CD4-positive, CD25-positive, alpha-beta regulatory T cell (primary cell): ENCODE measurements around the gene C8B. TPM values are rescaled to one million over a fixed set of nuclear protein-coding genes. Genes with fewer than 3 reads are reported as not detected.

Experiments
- ATAC-seq, 2 donors: fragments of 150-1000 bp; cut with Tn5 transposase; one replicate each; pipeline ENCODE4 v1.10.0; 2021; ENCODE audit warnings: low read depth in 2 of 2, moderate number of reproducible peaks in 2 of 2, moderate library complexity in 1 of 2
- DNase-seq, 3 donors: peaks; one replicate each; pipeline versions ENCODE4 v3.0.0 to v3.0.0-alpha.2; 2012 to 2022; ENCODE audit warnings: mixed read lengths in 1 of 3
- H3K27ac ChIP-seq: one replicate; pipeline ENCODE4 v1.7.0; 2013; ENCODE audit warnings: mild to moderate bottlenecking, low read length; ENCODE audit not compliant: insufficient read depth, poor library complexity, severe bottlenecking
- H3K27me3 ChIP-seq: one replicate; pipeline ENCODE4 v1.7.0; 2013; ENCODE audit warnings: low read length; ENCODE audit not compliant: control insufficient read depth, insufficient read depth
- H3K36me3 ChIP-seq: one replicate; pipeline ENCODE4 v1.7.0; 2013; ENCODE audit warnings: mild to moderate bottlenecking, low read length, moderate library complexity; ENCODE audit not compliant: control insufficient read depth, insufficient read depth
- H3K4me1 ChIP-seq: 2 replicates; pipeline ENCODE4 v1.7.0; 2013; ENCODE audit warnings: mild to moderate bottlenecking, low read length; ENCODE audit not compliant: insufficient read depth, control insufficient read depth, poor library complexity, severe bottlenecking
- H3K4me3 ChIP-seq: one replicate; pipeline ENCODE4 v1.7.0; 2013; ENCODE audit warnings: low read depth, mild to moderate bottlenecking, low read length, moderate library complexity
- H3K9me3 ChIP-seq, 2 experiments: 1 replicate in 1 of 2; 2 replicates in 1 of 2; pipeline ENCODE4 v1.7.0; 2013; ENCODE audit warnings: low read length in 2 of 2, mild to moderate bottlenecking in 1 of 2, moderate library complexity in 1 of 2; ENCODE audit not compliant: control insufficient read depth in 2 of 2
- H3K27ac Mint-ChIP-seq, 3 donors: one replicate each; pipeline ENCODE4 v1.8.0; 2020 to 2022; ENCODE audit warnings: mild to moderate bottlenecking in 3 of 3, mixed read lengths in 3 of 3, moderate library complexity in 2 of 3
- H3K27me3 Mint-ChIP-seq: one replicate; pipeline ENCODE4 v1.8.0; 2022; ENCODE audit warnings: mild to moderate bottlenecking, mixed read lengths
- H3K36me3 Mint-ChIP-seq: one replicate; pipeline ENCODE4 v1.8.0; 2020; ENCODE audit warnings: mixed read lengths
- H3K4me1 Mint-ChIP-seq, 4 donors: one replicate each; pipeline ENCODE4 v1.8.0; 2020 to 2022; ENCODE audit warnings: mixed read lengths in 4 of 4, mild to moderate bottlenecking in 1 of 4
- H3K4me3 Mint-ChIP-seq, 4 donors: one replicate each; pipeline ENCODE4 v1.8.0; 2020 to 2022; ENCODE audit warnings: mild to moderate bottlenecking in 4 of 4, mixed read lengths in 4 of 4, moderate library complexity in 3 of 4
- H3K9me3 Mint-ChIP-seq, 7 donors: one replicate each; pipeline ENCODE4 v1.8.0; 2020 to 2022; ENCODE audit warnings: mixed read lengths in 7 of 7, mild to moderate bottlenecking in 3 of 7, moderate library complexity in 2 of 7
- polyA plus RNA-seq, 4 donors: library from polyadenylated mRNA; unstranded; fragments of 300-500 nt; fragmentation: Illumina TruSeq; gene quantifications; one replicate each; pipeline ENCODE4 v1.2.3, GENCODE V29; 2021
- total RNA-seq: library from RNA; stranded (reverse); gene quantifications from one replicate; pipeline ENCODE4 v1.2.3, GENCODE V29; 2022

Gene C8B
- total and polyA plus RNA-seq, 5 donors from 2014 or later: 0.20 TPM; not detected in 4

GRCh38 chr1:56963667-56964066 is 2.1 kb downstream of the C8B start:
- ATAC-seq (no peak), DNase-seq (no peak)
- H3K9me3 ChIP-seq: no peaks in the 10 kb centered on the region
- no peaks in the 10 kb centered on the region for H3K4me1 ChIP-seq
- H3K27me3 ChIP-seq: no peaks in the 10 kb centered on the region
- peaks cover 0 to 4% (median 0%) of the 10 kb centered on the region in 7 donors for H3K9me3 Mint-ChIP-seq
- no peaks in the 10 kb centered on the region for H3K36me3 ChIP-seq
- no peak overlapping the region for H3K4me3 Mint-ChIP-seq
- no peak overlapping the region for H3K27ac Mint-ChIP-seq
- H3K27ac ChIP-seq: no peak overlapping the region
- no peak overlapping the region for H3K4me3 ChIP-seq
- no peaks in the 10 kb centered on the region for H3K27me3 Mint-ChIP-seq
- H3K36me3 Mint-ChIP-seq: no peaks in the 10 kb centered on the region
- no peaks in the 10 kb centered on the region for H3K4me1 Mint-ChIP-seq

GRCh38 chr1:56961426-56961825 is 4.4 kb downstream of the C8B start:
- ATAC-seq: no peak
- H3K9me3 Mint-ChIP-seq: peaks cover 0 to 3% (median 0%) of the 10 kb centered on the region in 7 donors
- no peaks in the 10 kb centered on the region for H3K4me1 ChIP-seq

GRCh38 chr1:56958526-56958925 is 7.3 kb downstream of the C8B start:
- Histone ChIP-seq H3K4me3 (no peak overlapping the region), H3K27ac (no peak overlapping the region), H3K36me3 (no peaks in the 10 kb centered on the region), H3K9me3 (no peaks in the 10 kb centered on the region), H3K27me3 (no peaks in the 10 kb centered on the region), H3K4me1 (no peaks in the 10 kb centered on the region)
- no peak for DNase-seq
- Mint-ChIP-seq H3K27me3 (peaks cover 6% of the 10 kb centered on the region), H3K36me3 (no peaks in the 10 kb centered on the region), H3K4me1 (no peaks in the 10 kb centered on the region), H3K27ac (no peak overlapping the region), H3K4me3 (no peak overlapping the region), H3K9me3 (peaks cover 0 to 3% (median 0%) of the 10 kb centered on the region in 7 donors)
- no peak for ATAC-seq

More at GRCh38 chr1:56961426-56961825, 4.4 kb downstream of the C8B start:
- no peak overlapping the region for H3K27ac Mint-ChIP-seq
- no peak overlapping the region for H3K4me3 ChIP-seq
- H3K36me3 Mint-ChIP-seq: no peaks in the 10 kb centered on the region
- no peak overlapping the region for H3K4me3 Mint-ChIP-seq
- H3K9me3 ChIP-seq: no peaks in the 10 kb centered on the region
- H3K27me3 Mint-ChIP-seq: peaks cover 6% of the 10 kb centered on the region
- no peak for DNase-seq
- H3K27me3 ChIP-seq: no peaks in the 10 kb centered on the region
- no peaks in the 10 kb centered on the region for H3K4me1 Mint-ChIP-seq
- H3K27ac ChIP-seq: no peak overlapping the region
- no peaks in the 10 kb centered on the region for H3K36me3 ChIP-seq

- H3K9me3 ChIP-seq: no peaks in the 10 kb centered on the region
- H3K4me3 ChIP-seq: no peak overlapping the region
- H3K36me3 ChIP-seq: no peaks in the 10 kb centered on the region
- Mint-ChIP-seq H3K4me1 (no peaks in the 10 kb centered on the region), H3K36me3 (no peaks in the 10 kb centered on the region), H3K9me3 (peaks cover 0 to 3% (median 0%) of the 10 kb centered on the region in 7 donors), H3K27ac (no peak overlapping the region), H3K4me3 (no peak overlapping the region), H3K27me3 (peaks cover 6% of the 10 kb centered on the region)
- ATAC-seq: no peak
- no peaks in the 10 kb centered on the region for H3K4me1 ChIP-seq
- DNase-seq: no peak
- H3K27me3 ChIP-seq: no peaks in the 10 kb centered on the region
- no peak overlapping the region for H3K27ac ChIP-seq
Observed at GRCh38 chr1:56957931-56958330, 7.9 kb downstream of the C8B start.

- Histone ChIP-seq H3K27ac (no peak overlapping the region), H3K27me3 (no peaks in the 10 kb centered on the region), H3K4me3 (no peak overlapping the region), H3K36me3 (no peaks in the 10 kb centered on the region), H3K9me3 (no peaks in the 10 kb centered on the region), H3K4me1 (no peaks in the 10 kb centered on the region)
- DNase-seq (no peak), ATAC-seq (no peak)
- H3K4me3 Mint-ChIP-seq: no peak overlapping the region
- no peaks in the 10 kb centered on the region for H3K36me3 Mint-ChIP-seq
- no peaks in the 10 kb centered on the region for H3K4me1 Mint-ChIP-seq
- peaks cover 0 to 3% (median 0%) of the 10 kb centered on the region in 7 donors for H3K9me3 Mint-ChIP-seq
- no peak overlapping the region for H3K27ac Mint-ChIP-seq
- H3K27me3 Mint-ChIP-seq: peaks cover 6% of the 10 kb centered on the region
Observed at GRCh38 chr1:56954664-56955063, 11.2 kb downstream of the C8B start.

- Mint-ChIP-seq H3K4me1 (no peaks in the 10 kb centered on the region), H3K4me3 (no peak overlapping the region), H3K27me3 (peaks cover 6% of the 10 kb centered on the region), H3K27ac (no peak overlapping the region), H3K36me3 (no peaks in the 10 kb centered on the region), H3K9me3 (peaks cover 0 to 1% (median 0%) of the 10 kb centered on the region in 7 donors)
- Histone ChIP-seq H3K9me3 (no peaks in the 10 kb centered on the region), H3K36me3 (no peaks in the 10 kb centered on the region), H3K4me1 (no peaks in the 10 kb centered on the region), H3K27ac (no peak overlapping the region), H3K27me3 (no peaks in the 10 kb centered on the region), H3K4me3 (no peak overlapping the region)
- ATAC-seq (no peak), DNase-seq (no peak)
Observed at GRCh38 chr1:56953386-56953785, 12.4 kb downstream of the C8B start.

- no peaks in the 10 kb centered on the region for H3K4me1 Mint-ChIP-seq
- no peak overlapping the region for H3K4me3 Mint-ChIP-seq
- no peaks in the 10 kb centered on the region for H3K36me3 Mint-ChIP-seq
Observed at GRCh38 chr1:56952501-56952900, 13.3 kb downstream of the C8B start.

GRCh38 chr1:56948403-56949023 is 17.3 kb downstream of the C8B start:
- H3K36me3 Mint-ChIP-seq: no peaks in the 10 kb centered on the region
- peaks cover 0 to 2% (median 0%) of the 10 kb centered on the region in 7 donors for H3K9me3 Mint-ChIP-seq
- no peak overlapping the region for H3K27ac ChIP-seq
- ATAC-seq: no peak
- H3K27ac Mint-ChIP-seq: no peak overlapping the region
- H3K4me1 Mint-ChIP-seq: no peaks in the 10 kb centered on the region
- H3K27me3 Mint-ChIP-seq: no peaks in the 10 kb centered on the region
- H3K9me3 ChIP-seq: no peaks in the 10 kb centered on the region
- DNase-seq: no peak
- H3K27me3 ChIP-seq: no peaks in the 10 kb centered on the region
- no peaks in the 10 kb centered on the region for H3K36me3 ChIP-seq
- no peaks in the 10 kb centered on the region for H3K4me1 ChIP-seq
- H3K4me3 ChIP-seq: no peak overlapping the region
- H3K4me3 Mint-ChIP-seq: no peak overlapping the region

More at GRCh38 chr1:56952501-56952900, 13.3 kb downstream of the C8B start:
- H3K4me1 ChIP-seq: no peaks in the 10 kb centered on the region
- no peaks in the 10 kb centered on the region for H3K9me3 ChIP-seq
- no peaks in the 10 kb centered on the region for H3K27me3 ChIP-seq
- no peak overlapping the region for H3K27ac ChIP-seq
- no peak for DNase-seq
- Mint-ChIP-seq H3K27me3 (peaks cover 2% of the 10 kb centered on the region), H3K27ac (peak overlapping the region in 1 of 3 donors; percentile 14), H3K9me3 (peaks cover 0 to under 1% (median 0%) of the 10 kb centered on the region in 7 donors)
- no peak overlapping the region for H3K4me3 ChIP-seq
- no peaks in the 10 kb centered on the region for H3K36me3 ChIP-seq
- ATAC-seq: no peak
